MCF 10A (cell line): Measurements from ENCODE around the gene KIF2C. TPM values are rescaled to one million over a fixed set of nuclear protein-coding genes. Genes with fewer than 3 reads are reported as not detected.
A peak's percentile ranks its signal among the peaks of the same experiment; 100 is the strongest.

ENCODE experiments used
- BruUV-seq: library from RNA; stranded (reverse); fragments of 400-500 nt; replicated peaks from 2 replicates; lab custom pipeline; 2021; lab: Mats Ljungman, UMichigan
- CTCF ChIA-PET: fragments of 300-600 bp; sonication (Branson Sonifier 250); formaldehyde crosslinking; extraction: SDS; loops from one replicate; lab custom pipeline; 2021; ENCODE audit warnings: antibody characterized with exemption, inconsistent platforms; lab: Yijun Ruan, JAX
- POLR2A ChIA-PET: fragments of 300-600, 350-650 bp; sonication (Branson Sonifier 250); formaldehyde crosslinking; extraction: SDS; loops from one replicate; lab custom pipeline; 2020; ENCODE audit warnings: antibody characterized with exemption, inconsistent platforms; lab: Yijun Ruan, JAX
- DNase-seq: peaks from one replicate; pipeline ENCODE4 v3.0.0-alpha.2; 2018; ENCODE audit not compliant: unreplicated experiment
- H3K27ac Mint-ChIP-seq: one replicate; pipeline ENCODE4 v1.8.0; 2022; ENCODE audit warnings: mild to moderate bottlenecking, low read depth, mixed read lengths; ENCODE audit not compliant: unreplicated experiment
- H3K27me3 Mint-ChIP-seq: one replicate; pipeline ENCODE4 v1.8.0; 2022; ENCODE audit warnings: mixed read lengths; ENCODE audit not compliant: insufficient read depth, unreplicated experiment
- H3K36me3 Mint-ChIP-seq: one replicate; pipeline ENCODE4 v1.8.0; 2022; ENCODE audit warnings: mild to moderate bottlenecking, moderate library complexity, mixed read lengths; ENCODE audit not compliant: insufficient read depth, unreplicated experiment
- H3K4me1 Mint-ChIP-seq: one replicate; pipeline ENCODE4 v1.8.0; 2022; ENCODE audit warnings: mixed read lengths; ENCODE audit not compliant: insufficient read depth, unreplicated experiment
- H3K4me3 Mint-ChIP-seq: one replicate; pipeline ENCODE4 v1.8.0; 2022; ENCODE audit warnings: mild to moderate bottlenecking, moderate library complexity, mixed read lengths; ENCODE audit not compliant: unreplicated experiment
- H3K9me3 Mint-ChIP-seq: one replicate; pipeline ENCODE4 v1.8.0; 2022; ENCODE audit warnings: mixed read lengths; ENCODE audit not compliant: unreplicated experiment
- CTCF ChIP-seq: fragments of 200-600 bp; IDR thresholded peaks from one replicate; pipeline ENCODE4 v1.8.0; 2022; ENCODE audit warnings: antibody characterized with exemption, mild to moderate bottlenecking; ENCODE audit not compliant: unreplicated experiment
- intact Hi-C: fragments of 100-400 bp; cut with micrococcal nuclease; formaldehyde crosslinking; loops from 2 replicates; pipeline ENCODE4 v1.14.1; 2022
- total RNA-seq: library from RNA; stranded (reverse); gene quantifications from 2 replicates; pipeline ENCODE4 v1.2.3, GENCODE V29; 2022

KIF2C gene
- total RNA-seq, 1 experiment from 2014 or later = 25.1 TPM

- H3K9me3 Mint-ChIP-seq = no peaks in the 10 kb centered on the region
- DNase-seq = no peak
- H3K4me3 Mint-ChIP-seq = no peak overlapping the region
- intact Hi-C loops = no loop called here
- no peak overlapping the region for H3K27ac Mint-ChIP-seq
- H3K27me3 Mint-ChIP-seq = no peaks in the 10 kb centered on the region
- POLR2A ChIA-PET = interaction anchor here (0.7 to 6.8 kb wide), 3 partner anchors 12 to 267 kb away, joined by 3 to 182 read pairs (median 3); partner anchors contain the start of genes EIF2B3 and RNU5D-1
- BruUV-seq = no TSS peak
- peaks cover 27% of the 10 kb centered on the region for H3K4me1 Mint-ChIP-seq
- CTCF ChIA-PET = interaction anchor here (7.7 kb wide), 1 partner anchor 10 kb away, joined by 75 read pairs; the partner anchor contains the start of gene RNU5D-1
- no peak for TF ChIP-seq CTCF
- H3K36me3 Mint-ChIP-seq = peaks cover 12% of the 10 kb centered on the region
Observed at GRCh38 chr1:44719318-44719717, 20.3 kb upstream of the KIF2C start.

- Mint-ChIP-seq H3K36me3 (peaks cover 12% of the 10 kb centered on the region), H3K4me3 (peak overlapping the region; percentile 15), H3K9me3 (no peaks in the 10 kb centered on the region), H3K4me1 (peaks cover 27% of the 10 kb centered on the region), H3K27me3 (no peaks in the 10 kb centered on the region), H3K27ac (peak overlapping the region; percentile 98)
- no peak for TF ChIP-seq CTCF
- intact Hi-C loops = no loop called here
- no TSS peak for BruUV-seq
- ChIA-PET CTCF (interaction anchor here (0.5 to 7.7 kb wide), 2 partner anchors 9 to 298 kb away, joined by 3 to 75 read pairs; partner anchors contain the start of gene RNU5D-1), POLR2A (interaction anchor here (0.7 to 6.8 kb wide), 2 partner anchors 11 to 54 kb away, joined by 3 to 182 read pairs; partner anchors contain the start of gene RNU5D-1)
- DNase-seq = no peak
Observed at GRCh38 chr1:44720281-44720680, 19.4 kb upstream of the KIF2C start.

- Mint-ChIP-seq H3K4me3 (peak overlapping the region; percentile 39), H3K9me3 (no peaks in the 10 kb centered on the region), H3K36me3 (peaks cover 12% of the 10 kb centered on the region), H3K27ac (peak overlapping the region; percentile 98), H3K4me1 (peaks cover 23% of the 10 kb centered on the region), H3K27me3 (no peaks in the 10 kb centered on the region)
- CTCF ChIA-PET = interaction anchor here (0.6 to 7.7 kb wide), 9 partner anchors 7 to 625 kb away, joined by 3 to 75 read pairs (median 4); partner anchors contain the start of gene RNU5D-1
- BruUV-seq = TSS peak; percentile 98
- peak; percentile 98 for DNase-seq
- POLR2A ChIA-PET = interaction anchor here (0.6 to 6.8 kb wide), 34 partner anchors 9 to 964 kb away, joined by 3 to 182 read pairs (median 4); partner anchors contain the start of genes ARMH1, BTBD19, DYNLT4 and HECTD3
- intact Hi-C loops = loop anchor here (1.0 kb wide), 1 partner anchor 9 kb away; no protein-coding TSS in a partner anchor
- TF ChIP-seq CTCF = no peak
Observed at GRCh38 chr1:44721485-44722361, 17.9 kb upstream of the KIF2C start.

- Mint-ChIP-seq H3K9me3 (no peaks in the 10 kb centered on the region), H3K27ac (no peak overlapping the region), H3K27me3 (no peaks in the 10 kb centered on the region), H3K4me3 (peak overlapping the region; percentile 7), H3K36me3 (peaks cover 12% of the 10 kb centered on the region), H3K4me1 (peaks cover 27% of the 10 kb centered on the region)
- TF ChIP-seq CTCF = no peak
- no peak for DNase-seq
- CTCF ChIA-PET = interaction anchor here (7.7 kb wide), 1 partner anchor 6 kb away, joined by 75 read pairs; the partner anchor contains the start of gene RNU5D-1
- no TSS peak for BruUV-seq
- intact Hi-C loops = no loop called here
- POLR2A ChIA-PET = interaction anchor here (1.9 kb wide), 2 partner anchors 26 to 95 kb away, joined by 8 to 14 read pairs; no protein-coding TSS in a partner anchor
Observed at GRCh38 chr1:44723064-44723463, 16.6 kb upstream of the KIF2C start.
